ENCODE results near the gene SFTPD. TPM values are rescaled to one million over a fixed set of nuclear protein-coding genes. Genes with fewer than 3 reads are reported as not detected.
"Not testable (repeated sequence)": the region's sequence is repeated elsewhere in the genome, so short reads cannot be mapped to it uniquely, and the experiment has no call there.

The SFTPD gene
- total RNA-seq, 1 donor from 2014 or later = not detected

GRCh38 chr10:79927111-79927828 is 21.6 kb downstream of the SFTPD start:
- DNase-seq (ENCODE audit: low read depth) = no peak
- TF ChIP-seq, protein P1, sequence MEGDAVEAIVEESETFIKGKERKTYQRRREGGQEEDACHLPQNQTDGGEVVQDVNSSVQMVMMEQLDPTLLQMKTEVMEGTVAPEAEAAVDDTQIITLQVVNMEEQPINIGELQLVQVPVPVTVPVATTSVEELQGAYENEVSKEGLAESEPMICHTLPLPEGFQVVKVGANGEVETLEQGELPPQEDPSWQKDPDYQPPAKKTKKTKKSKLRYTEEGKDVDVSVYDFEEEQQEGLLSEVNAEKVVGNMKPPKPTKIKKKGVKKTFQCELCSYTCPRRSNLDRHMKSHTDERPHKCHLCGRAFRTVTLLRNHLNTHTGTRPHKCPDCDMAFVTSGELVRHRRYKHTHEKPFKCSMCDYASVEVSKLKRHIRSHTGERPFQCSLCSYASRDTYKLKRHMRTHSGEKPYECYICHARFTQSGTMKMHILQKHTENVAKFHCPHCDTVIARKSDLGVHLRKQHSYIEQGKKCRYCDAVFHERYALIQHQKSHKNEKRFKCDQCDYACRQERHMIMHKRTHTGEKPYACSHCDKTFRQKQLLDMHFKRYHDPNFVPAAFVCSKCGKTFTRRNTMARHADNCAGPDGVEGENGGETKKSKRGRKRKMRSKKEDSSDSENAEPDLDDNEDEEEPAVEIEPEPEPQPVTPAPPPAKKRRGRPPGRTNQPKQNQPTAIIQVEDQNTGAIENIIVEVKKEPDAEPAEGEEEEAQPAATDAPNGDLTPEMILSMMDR (IDR thresholded peaks at IDR 0.05; ENCODE audit: insufficient read depth, low read length, poor library complexity, severe bottlenecking) = no peak
- no peaks in the 10 kb centered on the region for H3K36me3 ChIP-seq (ENCODE audit: control insufficient read depth, insufficient read depth, low read length)
- H3K4me3 ChIP-seq (ENCODE audit: low read depth, low read length) = no peak overlapping the region
- H3K27me3 ChIP-seq (ENCODE audit: control insufficient read depth, insufficient read depth, low read length) = peaks cover 8% of the 10 kb centered on the region

- TF ChIP-seq, protein P1 (IDR thresholded peaks at IDR 0.05; ENCODE audit: insufficient read depth, low read length, poor library complexity, severe bottlenecking) = no peak
- H3K27me3 ChIP-seq (ENCODE audit: control insufficient read depth, insufficient read depth, low read length) = peaks cover 8% of the 10 kb centered on the region
- H3K36me3 ChIP-seq (ENCODE audit: control insufficient read depth, insufficient read depth, low read length) = no peaks in the 10 kb centered on the region
- DNase-seq (ENCODE audit: low read depth) = no peak
- no peak overlapping the region for H3K4me3 ChIP-seq (ENCODE audit: low read depth, low read length)
Measured at GRCh38 chr10:79926037-79926436, 22.9 kb downstream of the SFTPD start.

GRCh38 chr10:79925614-79926013 is 23.3 kb downstream of the SFTPD start:
- Histone ChIP-seq H3K27me3 (ENCODE audit: control insufficient read depth, insufficient read depth, low read length) (peaks cover 8% of the 10 kb centered on the region), H3K36me3 (ENCODE audit: control insufficient read depth, insufficient read depth, low read length) (no peaks in the 10 kb centered on the region), H3K4me3 (ENCODE audit: low read depth, low read length) (no peak overlapping the region)
- TF ChIP-seq, protein P1 (IDR thresholded peaks at IDR 0.05; ENCODE audit: insufficient read depth, low read length, poor library complexity, severe bottlenecking) = no peak
- DNase-seq (ENCODE audit: low read depth) = no peak

GRCh38 chr10:79923669-79924068 is 25.2 kb downstream of the SFTPD start:
- TF ChIP-seq, protein P1 (IDR thresholded peaks at IDR 0.05; ENCODE audit: insufficient read depth, low read length, poor library complexity, severe bottlenecking) = no peak
- no peak overlapping the region for H3K4me3 ChIP-seq (ENCODE audit: low read depth, low read length)
- no peaks in the 10 kb centered on the region for H3K27me3 ChIP-seq (ENCODE audit: control insufficient read depth, insufficient read depth, low read length)
- no peaks in the 10 kb centered on the region for H3K36me3 ChIP-seq (ENCODE audit: control insufficient read depth, insufficient read depth, low read length)
- DNase-seq (ENCODE audit: low read depth) = no peak

DNA sequence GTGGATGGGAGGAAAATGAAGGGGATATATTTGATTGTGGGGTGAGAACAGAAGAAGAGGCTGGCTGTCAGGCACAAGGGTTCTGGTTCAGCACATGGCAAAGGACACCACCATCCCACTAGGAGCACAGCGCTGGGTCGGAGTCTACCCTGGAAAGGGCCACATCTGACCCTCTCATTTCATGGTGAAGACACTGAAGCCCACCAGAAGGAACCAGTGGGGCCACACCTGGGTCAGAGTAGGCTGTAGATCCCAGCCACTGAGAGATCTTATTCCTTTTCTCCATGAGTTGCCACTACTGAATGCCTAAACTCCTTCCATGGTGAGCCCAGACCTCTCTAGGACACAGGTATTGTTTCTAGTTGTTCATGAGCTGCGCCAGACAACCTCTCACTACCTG is 25.8 kb downstream of the SFTPD start:
- no peak overlapping the region for H3K4me3 ChIP-seq (ENCODE audit: low read depth, low read length)
- no peaks in the 10 kb centered on the region for H3K36me3 ChIP-seq (ENCODE audit: control insufficient read depth, insufficient read depth, low read length)
- DNase-seq (ENCODE audit: low read depth) = no peak
- H3K27me3 ChIP-seq (ENCODE audit: control insufficient read depth, insufficient read depth, low read length) = no peaks in the 10 kb centered on the region
- TF ChIP-seq, protein P1 (IDR thresholded peaks at IDR 0.05; ENCODE audit: insufficient read depth, low read length, poor library complexity, severe bottlenecking) = no peak

DNA sequence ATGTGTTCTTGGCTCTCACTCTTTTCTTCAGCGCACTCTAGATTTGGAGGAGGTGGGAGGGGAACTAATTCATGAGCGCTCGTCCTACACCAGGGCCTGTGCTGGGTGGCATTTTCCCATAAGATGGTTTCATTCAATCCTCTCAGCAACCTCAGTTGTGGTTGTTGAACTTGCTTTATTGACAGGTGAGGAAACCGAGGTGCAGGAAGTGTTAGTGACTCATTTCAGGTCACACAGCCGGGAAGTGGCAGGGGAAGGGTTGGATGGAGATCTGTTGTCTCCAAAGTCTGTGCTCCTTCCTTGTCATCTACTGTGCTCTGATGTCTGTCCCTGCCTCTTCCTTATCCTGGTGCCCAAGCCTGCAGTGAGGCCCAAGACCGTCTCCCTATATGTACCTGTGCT is 26.9 kb downstream of the SFTPD start:
- not testable (repeated sequence) for H3K36me3 ChIP-seq (ENCODE audit: control insufficient read depth, insufficient read depth, low read length); H3K27me3 ChIP-seq (ENCODE audit: control insufficient read depth, insufficient read depth, low read length); H3K4me3 ChIP-seq (ENCODE audit: low read depth, low read length); DNase-seq (ENCODE audit: low read depth)

DNA sequence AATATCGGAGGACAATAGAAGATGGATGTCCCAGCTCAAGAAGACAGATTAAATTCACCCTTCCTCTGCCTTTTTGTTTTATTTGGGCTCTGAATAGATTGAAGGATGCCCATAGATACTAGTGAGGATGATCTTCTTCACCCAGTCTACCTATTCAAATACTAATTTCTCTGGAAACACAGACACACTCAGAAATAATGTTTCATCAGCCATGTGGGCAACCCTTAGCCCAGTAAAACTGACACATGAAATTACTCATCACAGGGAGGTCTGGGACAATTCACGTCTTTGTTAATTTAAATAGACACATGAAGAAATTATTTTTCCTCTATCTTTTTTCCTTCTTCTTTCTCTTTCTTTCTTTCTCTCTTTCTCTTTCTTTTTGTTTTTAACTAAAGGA is 33.1 kb downstream of the SFTPD start:
- not testable (repeated sequence) for H3K4me3 ChIP-seq (ENCODE audit: low read depth, low read length); DNase-seq (ENCODE audit: low read depth); H3K36me3 ChIP-seq (ENCODE audit: control insufficient read depth, insufficient read depth, low read length); H3K27me3 ChIP-seq (ENCODE audit: control insufficient read depth, insufficient read depth, low read length)

DNA sequence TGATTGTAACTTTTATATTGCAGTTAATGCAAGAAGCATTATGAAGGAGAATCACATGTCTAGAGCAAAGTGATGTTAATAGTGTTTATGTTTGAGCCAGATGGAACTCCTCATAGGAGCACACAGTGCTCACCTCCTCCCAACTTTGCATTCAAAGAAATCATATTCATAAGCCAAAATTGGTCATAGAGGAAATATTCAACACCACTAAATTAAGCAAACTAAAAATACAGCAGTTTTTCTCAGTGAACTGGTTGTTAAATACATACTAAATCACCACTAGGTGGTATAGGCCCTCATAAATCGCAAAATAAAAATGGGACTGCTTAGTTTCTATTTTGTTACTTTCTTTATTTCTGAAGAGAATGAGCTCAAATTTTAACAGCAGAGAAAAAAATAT is 34.4 kb downstream of the SFTPD start:
- not testable (repeated sequence) for DNase-seq (ENCODE audit: low read depth); H3K27me3 ChIP-seq (ENCODE audit: control insufficient read depth, insufficient read depth, low read length); H3K4me3 ChIP-seq (ENCODE audit: low read depth, low read length); H3K36me3 ChIP-seq (ENCODE audit: control insufficient read depth, insufficient read depth, low read length)
